ENCODE measurements around the gene EFCAB5.

DNA sequence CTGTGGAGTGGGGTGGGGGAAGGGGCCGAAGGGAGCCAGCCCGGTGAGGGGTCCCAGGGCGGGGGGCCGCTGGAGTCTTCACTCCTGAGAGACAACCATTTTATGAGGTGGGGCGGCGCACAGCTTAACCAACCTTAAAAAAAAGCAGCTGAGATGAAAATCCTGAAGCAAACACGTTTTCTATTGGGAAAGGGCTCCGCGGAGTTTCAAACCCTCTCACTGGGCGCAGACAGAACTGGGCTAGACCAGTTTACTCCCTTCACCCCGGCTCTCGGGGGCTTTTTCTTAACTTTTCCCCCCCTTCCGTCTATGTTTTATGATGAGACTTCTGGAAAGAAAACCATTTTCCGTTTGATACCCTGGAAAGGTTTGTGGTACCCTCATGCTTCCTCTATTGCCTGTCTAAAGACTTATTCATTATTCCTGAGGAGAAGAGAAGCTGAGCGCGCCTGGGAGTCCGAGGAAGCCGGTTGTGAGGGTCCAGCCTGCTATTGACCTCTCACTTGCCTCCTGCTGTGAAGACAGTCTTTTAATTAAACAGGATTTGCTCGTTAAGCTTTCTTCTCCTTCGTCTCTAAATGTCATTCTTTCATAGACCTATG, 10.9 kb upstream of the EFCAB5 start:
- TF ChIP-seq, protein P1, sequence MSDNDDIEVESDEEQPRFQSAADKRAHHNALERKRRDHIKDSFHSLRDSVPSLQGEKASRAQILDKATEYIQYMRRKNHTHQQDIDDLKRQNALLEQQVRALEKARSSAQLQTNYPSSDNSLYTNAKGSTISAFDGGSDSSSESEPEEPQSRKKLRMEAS (IDR thresholded peaks at IDR 0.05; ENCODE audit: low read depth, low read length) = no peak
- TF ChIP-seq POLR2A (IDR thresholded peaks at IDR 0.05; ENCODE audit: extremely low read depth, insufficient read length) = no peak

All from NB4 (cell line).